K562 (cell line): ENCODE results near the gene BEST2. TPM values are rescaled to one million over a fixed set of nuclear protein-coding genes. Genes with fewer than 3 reads are reported as not detected.

ENCODE experiments used
- ATAC-seq: fragments of 200-7000 bp; cut with Tn5 transposase; 3 replicates; pipeline ENCODE4 v1.9.1; 2020; ENCODE audit warnings: moderate library complexity
- BruUV-seq: library from RNA; stranded (reverse); fragments of 400-500 nt; replicated peaks from 2 replicates; lab custom pipeline; 2021; lab: Mats Ljungman, UMichigan
- CTCF ChIA-PET: fragments of 300-600 bp; formaldehyde crosslinking; extraction: SDS; loops from one replicate; lab custom pipeline; 2021; ENCODE audit warnings: low intra/inter-chr PET ratio; lab: Yijun Ruan, JAX
- POLR2A ChIA-PET: fragments of 300-600, 350-650 bp; sonication (Branson Sonifier 250); formaldehyde crosslinking; extraction: SDS; loops from one replicate; lab custom pipeline; 2021; ENCODE audit warnings: antibody characterized with exemption, inconsistent platforms; lab: Yijun Ruan, JAX
- DNase-seq, 4 experiments: peaks; one replicate each; pipeline versions ENCODE4 v3.0.0 to v3.0.0-alpha.2; 2011 to 2018; ENCODE audit warnings: low spot score in 3 of 4, mixed read lengths in 3 of 4; ENCODE audit errors: extremely low read depth in 1 of 4
- FAIRE-seq: peaks from 2 replicates; lab custom pipeline; 2011; peaks lifted over from hg19 to GRCh38; lab: Jason Lieb, UNC
- H2AFZ ChIP-seq: 2 replicates; pipeline ENCODE4 v1.6.0; 2011; ENCODE audit warnings: low read depth, low read length, control low read depth, inconsistent platforms
- H3K27ac ChIP-seq: fragments of 200-600 bp; 3 replicates; pipeline ENCODE4 v1.8.0; 2011; ENCODE audit warnings: low read depth, mild to moderate bottlenecking, control low read depth, inconsistent platforms, low read length, moderate library complexity, mixed read lengths; ENCODE audit errors: extremely low read depth
- H3K27me3 ChIP-seq, 2 experiments: fragments of 300-600 bp in 1 of 2; 2 replicates in 1 of 2; 3 replicates in 1 of 2; pipeline versions ENCODE4 v1.6.0 to v1.8.0; 2011; ENCODE audit warnings: inconsistent platforms in 2 of 2, low read length in 2 of 2, mild to moderate bottlenecking in 1 of 2, mixed read lengths in 1 of 2, moderate library complexity in 1 of 2; ENCODE audit not compliant: control insufficient read depth in 2 of 2, insufficient read depth in 2 of 2
- H3K36me3 ChIP-seq: fragments of 300-600 bp; 3 replicates; pipeline ENCODE4 v1.8.0; 2011; ENCODE audit warnings: mild to moderate bottlenecking, low read length, inconsistent platforms; ENCODE audit not compliant: control insufficient read depth, insufficient read depth
- H3K4me1 ChIP-seq, 2 experiments: fragments of 200-600 bp in 1 of 2; replicated peaks in 1 of 2; 2 replicates in 1 of 2; 3 replicates in 1 of 2; pipeline versions ENCODE4 v1.5.1 to v1.8.0; 2011; ENCODE audit warnings: inconsistent platforms in 2 of 2, low read length in 2 of 2, mild to moderate bottlenecking in 1 of 2, mixed read lengths in 1 of 2, moderate library complexity in 1 of 2; ENCODE audit not compliant: control insufficient read depth in 2 of 2, insufficient read depth in 2 of 2
- H3K4me2 ChIP-seq: 2 replicates; pipeline ENCODE4 v1.6.1; 2011; ENCODE audit warnings: low read length, control low read depth, inconsistent platforms, mixed read lengths; ENCODE audit not compliant: insufficient read depth
- H3K4me3 ChIP-seq: fragments of 200-600 bp; sonication (generic), shearing (Covaris generic); 2 replicates; pipeline ENCODE4 v1.5.1; 2016; ENCODE audit warnings: control low read depth, inconsistent platforms
- H3K79me2 ChIP-seq: fragments of 200-600 bp; 3 replicates; pipeline ENCODE4 v1.8.0; 2011; ENCODE audit warnings: low read length, inconsistent platforms; ENCODE audit not compliant: control insufficient read depth, insufficient read depth
- H3K9ac ChIP-seq, 2 experiments: 2 replicates each; pipeline versions ENCODE4 v1.6.0 to v1.6.1; 2011; ENCODE audit warnings: low read depth in 2 of 2, low read length in 2 of 2, control low read depth in 1 of 2, inconsistent platforms in 1 of 2, mild to moderate bottlenecking in 1 of 2, mixed read lengths in 1 of 2; ENCODE audit not compliant: insufficient read depth in 1 of 2
- H3K9me1 ChIP-seq: one replicate; pipeline ENCODE4 v1.6.0; 2011; ENCODE audit warnings: inconsistent platforms, mild to moderate bottlenecking, low read length, moderate library complexity; ENCODE audit not compliant: control insufficient read depth, insufficient read depth
- H3K9me3 ChIP-seq: replicated peaks from 2 replicates; pipeline ENCODE4 v1.5.1; 2011; ENCODE audit warnings: low read depth, low read length, inconsistent platforms; ENCODE audit not compliant: control insufficient read depth, insufficient read depth
- H4K20me1 ChIP-seq: replicated peaks from 2 replicates; pipeline ENCODE4 v1.6.1; 2011; ENCODE audit warnings: low read length, inconsistent platforms, mixed read lengths; ENCODE audit not compliant: control insufficient read depth, insufficient read depth
- BRF1 ChIP-seq: IDR thresholded peaks from 3 replicates; pipeline ENCODE4 v1.6.1; 2011; ENCODE audit warnings: borderline replicate concordance, mild to moderate bottlenecking; ENCODE audit not compliant: insufficient read length; ENCODE audit errors: extremely low read depth
- CTCFL ChIP-seq: IDR thresholded peaks from 2 replicates; pipeline ENCODE4 v1.6.1; 2011; ENCODE audit warnings: borderline replicate concordance, low read depth, mild to moderate bottlenecking, moderate library complexity, low read length; ENCODE audit not compliant: insufficient read depth, poor library complexity, severe bottlenecking
- DACH1 ChIP-seq: fragments of 450-650 bp; IDR thresholded peaks from 2 replicates; pipeline ENCODE4 v1.6.1; 2018; ENCODE audit not compliant: partially characterized antibody
- HEY1 ChIP-seq: fragments of 250-450 bp; sonication (Bioruptor Pico); IDR thresholded peaks from 2 replicates; pipeline ENCODE4 v1.5.0; 2020; ENCODE audit warnings: mild to moderate bottlenecking, moderate library complexity, borderline replicate concordance
- HIVEP1 ChIP-seq: fragments of 250-450 bp; sonication (Bioruptor Pico); IDR thresholded peaks from 2 replicates; pipeline ENCODE4 v1.4.0; 2020; ENCODE audit warnings: mild to moderate bottlenecking
- KDM2B ChIP-seq: fragments of 250-450 bp; sonication (Bioruptor Pico); IDR thresholded peaks from 2 replicates; pipeline ENCODE4 v1.8.0; 2021; ENCODE audit warnings: mild to moderate bottlenecking, moderate library complexity
- MNT ChIP-seq, 2 experiments: fragments of 450-650 bp; conservative IDR thresholded peaks; 2 replicates each; pipeline ENCODE4 v1.6.1; 2017; ENCODE audit warnings: mild to moderate bottlenecking in 2 of 2, moderate library complexity in 2 of 2
- RB1 ChIP-seq: fragments of 450-650 bp; IDR thresholded peaks from 2 replicates; pipeline ENCODE4 v1.6.1; 2017; ENCODE audit warnings: low read depth, mild to moderate bottlenecking
- RBFOX2 ChIP-seq: fragments of 200-400 bp; formaldehyde crosslinking; IDR thresholded peaks from 2 replicates; pipeline ENCODE4 v1.6.1; 2017; ENCODE audit warnings: low read depth, mild to moderate bottlenecking, low read length, moderate library complexity
- SRSF9 ChIP-seq: fragments of 200-400 bp; formaldehyde crosslinking; IDR thresholded peaks from 2 replicates; pipeline ENCODE4 v1.6.1; 2017; ENCODE audit warnings: low read depth, low read length, borderline replicate concordance
- TSHZ1 ChIP-seq: fragments of 250-450 bp; sonication (Bioruptor Pico); IDR thresholded peaks from 2 replicates; pipeline ENCODE4 v1.4.0; 2020; ENCODE audit warnings: mild to moderate bottlenecking, moderate library complexity
- ZFX ChIP-seq: sonication (generic); formaldehyde crosslinking; IDR thresholded peaks from 2 replicates; pipeline ENCODE4 v1.8.0; 2022; ENCODE audit warnings: mild to moderate bottlenecking, missing genetic modification reagents, moderate library complexity
- ZNF354B ChIP-seq: fragments of 250-450 bp; sonication (Bioruptor Pico); IDR thresholded peaks from 2 replicates; pipeline ENCODE4 v1.4.0; 2020
- WGBS: fragments of 100-300 bp; shearing (Covaris generic); methylation state at CpG from one replicate; pipeline ENCODE4 v1.1.6; 2016; ENCODE audit warnings: low coverage, mixed read lengths; ENCODE audit not compliant: insufficient coverage; ENCODE audit errors: missing lambda C conversion rate; 5-methylcytosine and 5-hydroxymethylcytosine counted together
- in situ Hi-C: fragments of 300-500 bp; cut with MboI; formaldehyde crosslinking; loops from 4 replicates; pipeline ENCODE4 v1.15.0; 2018; ENCODE audit warnings: inconsistent platforms, mixed read lengths
- intact Hi-C: fragments of 100-400 bp; cut with micrococcal nuclease; formaldehyde crosslinking; loops from 2 replicates; pipeline ENCODE4 v1.14.2; 2022
- polyA plus RNA-seq, 8 experiments: library from polyadenylated mRNA; depleted of rRNA in 4 of 8; stranded (reverse) in 5 of 8; unstranded in 3 of 8; fragments of >200 nt; fragmentation: Nextera tagmentation in 2 of 8; fragmentation: Illumina TruSeq in 1 of 8; extraction: Ambion mirVana in 2 of 8; extraction: Trizol in 1 of 8; gene quantifications; 2 replicates each; pipeline versions ENCODE4 v1.2.1 to v1.2.3, GENCODE V29; 2011 to 2014; ENCODE audit warnings: inconsistent platforms in 1 of 8, missing spikeins in 1 of 8
- total RNA-seq, 7 experiments: library from RNA; depleted of rRNA in 6 of 7; stranded (reverse); fragments of >200 nt in 6 of 7; fragmentation: Illumina TruSeq in 2 of 7; extraction: Trizol in 2 of 7; gene quantifications; 2 replicates each; pipeline versions ENCODE4 v1.2.1 to v1.2.3, GENCODE V29; 2011 to 2021; ENCODE audit warnings: low replicate concordance in 1 of 7
- TF ChIP-seq, protein P1 (sequence below): sonication (generic); IDR thresholded peaks from 2 replicates; pipeline ENCODE4 v1.6.1; 2016

BEST2 gene
- total and polyA plus RNA-seq, 9 of the 15 experiments (the other 6 are each of a cell fraction or from before 2014, with no cell fraction given): not detected

- intact Hi-C loops (no loop called here), in situ Hi-C loops (no loop called here)
- peaks cover 42% of the 10 kb centered on the region for H3K79me2 ChIP-seq
- peaks cover 7 to 18% of the 10 kb centered on the region in 2 experiments for H3K4me1 ChIP-seq
- H4K20me1 ChIP-seq: peaks cover 10% of the 10 kb centered on the region
- peak overlapping the region; percentile 97 for H3K27ac ChIP-seq
- peaks cover 32% of the 10 kb centered on the region; the same call in 2 of the 3 replicates for H3K36me3 ChIP-seq
- H3K27me3 ChIP-seq: no peaks in the 10 kb centered on the region
- DNase-seq: no peak
- peak overlapping the region; percentile 63 for H3K4me3 ChIP-seq
- no peak for ATAC-seq
- no peak for FAIRE-seq
- H3K9ac ChIP-seq: peak overlapping the region; percentile 90 to 93
- H3K9me3 ChIP-seq: no peaks in the 10 kb centered on the region
- TSS peak; percentile 79 for BruUV-seq
- WGBS: 7% methylated on average over 13 of the region's 13 CpGs
- ChIA-PET POLR2A (interaction anchor here (0.6 to 2.2 kb wide), 6 partner anchors 9 to 1040 kb away, joined by 3 to 10 read pairs (median 6); partner anchors contain the start of genes JUNB and TNPO2), CTCF (interaction anchor here (0.6 kb wide), 1 partner anchor 101 kb away, joined by 3 read pairs; the partner anchor contains the start of gene MAST1)
- no peaks in the 10 kb centered on the region for H3K9me1 ChIP-seq
- H3K4me2 ChIP-seq: peak overlapping the region; percentile 99
- H2AFZ ChIP-seq: peak overlapping the region; percentile 94; the same call in 1 of the 2 replicates
- TF ChIP-seq HEY1 (CRISPR knock-in tag) (no peak), CTCFL (no peak), TSHZ1 (CRISPR knock-in tag) (no peak), ZFX (peak; percentile 15; the same call in 1 of the 2 replicates), RB1 (no peak), KDM2B (CRISPR knock-in tag) (no peak), HIVEP1 (CRISPR knock-in tag) (no peak), ZNF354B (no peak), MNT (conservative IDR thresholded peaks at IDR 0.05) (no peak), RBFOX2 (no peak), SRSF9 (no peak), DACH1 (no peak), BRF1 (no peak)
- TF ChIP-seq, protein P1, sequence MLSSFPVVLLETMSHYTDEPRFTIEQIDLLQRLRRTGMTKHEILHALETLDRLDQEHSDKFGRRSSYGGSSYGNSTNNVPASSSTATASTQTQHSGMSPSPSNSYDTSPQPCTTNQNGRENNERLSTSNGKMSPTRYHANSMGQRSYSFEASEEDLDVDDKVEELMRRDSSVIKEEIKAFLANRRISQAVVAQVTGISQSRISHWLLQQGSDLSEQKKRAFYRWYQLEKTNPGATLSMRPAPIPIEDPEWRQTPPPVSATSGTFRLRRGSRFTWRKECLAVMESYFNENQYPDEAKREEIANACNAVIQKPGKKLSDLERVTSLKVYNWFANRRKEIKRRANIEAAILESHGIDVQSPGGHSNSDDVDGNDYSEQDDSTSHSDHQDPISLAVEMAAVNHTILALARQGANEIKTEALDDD: no peak
Measured at GRCh38 chr19:12737835-12738351, 13.7 kb upstream of the BEST2 start.
